Stimulated activated CD4-positive, alpha-beta T cell treated with anti-CD3 and anti-CD28 coated beads, Interleukin-1b, Interleukin-23, amount 100 ng/mL, for 4 hours (primary cell): ENCODE data around the gene LEKR1.
"Not testable (repeated sequence)": the region's sequence is repeated elsewhere in the genome, so short reads cannot be mapped to it uniquely, and the experiment has no call there.

Experiments
- DNase-seq, 2 donors: peaks; one replicate each; pipeline ENCODE4 v3.0.0-alpha.2; 2020; ENCODE audit warnings: low read depth in 2 of 2

Gene LEKR1

GRCh38 chr3:156806698-156807097 is 19.5 kb upstream of the LEKR1 start:
- no peak for DNase-seq

- DNase-seq, result no peak
These were observed 18.1 kb upstream of the LEKR1 start for GRCh38 chr3:156808025-156808424.

GRCh38 chr3:156811089-156811862 is 14.9 kb upstream of the LEKR1 start:
- no peak for DNase-seq

GRCh38 chr3:156812521-156813335 is 13.4 kb upstream of the LEKR1 start:
- no peak for DNase-seq

GRCh38 chr3:156814295-156814694 is 11.9 kb upstream of the LEKR1 start:
- no peak for DNase-seq

- peak in 1 of 2 donors; percentile 18 for DNase-seq
These were observed 9.9 kb upstream of the LEKR1 start for GRCh38 chr3:156816091-156816793.

GRCh38 chr3:156816794-156817645 is 9.1 kb upstream of the LEKR1 start:
- DNase-seq, result peak; percentile 65 to 86

GRCh38 chr3:156817646-156818272 is 8.4 kb upstream of the LEKR1 start:
- no peak for DNase-seq

- no peak for DNase-seq
These were observed 7.9 kb upstream of the LEKR1 start for GRCh38 chr3:156818273-156818651.

- no peak for DNase-seq
These were observed 7.3 kb upstream of the LEKR1 start for GRCh38 chr3:156818890-156819289.

- no peak for DNase-seq
These were observed 6.1 kb upstream of the LEKR1 start for GRCh38 chr3:156819842-156820691.

- no peak for DNase-seq
These were observed 5.5 kb upstream of the LEKR1 start for GRCh38 chr3:156820692-156821080.

- not testable (repeated sequence) for DNase-seq
These were observed 3.4 kb upstream of the LEKR1 start for GRCh38 chr3:156822626-156823260.

GRCh38 chr3:156825795-156826143 is 384 bp upstream of the LEKR1 start:
- DNase-seq, result no peak

GRCh38 chr3:156826896-156827882 is 1.0 kb downstream of the LEKR1 start:
- DNase-seq, result no peak

- DNase-seq, result no peak
These were observed 4.9 kb downstream of the LEKR1 start for GRCh38 chr3:156831006-156831405.

GRCh38 chr3:156834435-156834834 is 8.3 kb downstream of the LEKR1 start:
- DNase-seq, result no peak

GRCh38 chr3:156834962-156835535 is 8.9 kb downstream of the LEKR1 start:
- DNase-seq, result no peak
